HepG2 (cell line): ENCODE data around the gene HSF4. TPM values are rescaled to one million over a fixed set of nuclear protein-coding genes. Genes with fewer than 3 reads are reported as not detected.

Experiments
- ADNP ChIP-seq: sonication (generic); formaldehyde crosslinking; IDR thresholded peaks from 2 replicates; pipeline ENCODE4 v1.4.0; 2020; ENCODE audit warnings: missing genetic modification reagents
- CBX5 ChIP-seq: sonication (generic); formaldehyde crosslinking; IDR thresholded peaks from 2 replicates; pipeline ENCODE4 v1.4.0; 2020; ENCODE audit warnings: missing genetic modification reagents, borderline replicate concordance
- E2F2 ChIP-seq: sonication (generic); formaldehyde crosslinking; IDR thresholded peaks from 2 replicates; pipeline ENCODE4 v1.4.0; 2020; ENCODE audit warnings: missing genetic modification reagents, borderline replicate concordance
- GATA4 ChIP-seq: sonication (generic); IDR thresholded peaks from 2 replicates; pipeline ENCODE4 v1.6.1; 2016; ENCODE audit warnings: antibody characterized with exemption, low read depth, borderline replicate concordance
- HES4 ChIP-seq: sonication (generic); formaldehyde crosslinking; IDR thresholded peaks from 2 replicates; pipeline ENCODE4 v1.9.0; 2021; ENCODE audit warnings: mild to moderate bottlenecking, missing genetic modification reagents, borderline replicate concordance
- JARID2 ChIP-seq: sonication (generic); formaldehyde crosslinking; IDR thresholded peaks from 2 replicates; pipeline ENCODE4 v1.8.1; 2023; ENCODE audit warnings: missing genetic modification reagents, inconsistent platforms; ENCODE audit not compliant: insufficient replicate concordance
- MLXIP ChIP-seq: sonication (generic); formaldehyde crosslinking; IDR thresholded peaks from 2 replicates; pipeline ENCODE4 v1.9.0; 2021; ENCODE audit warnings: missing genetic modification reagents, borderline replicate concordance
- NFYC ChIP-seq: IDR thresholded peaks from 2 replicates; pipeline ENCODE4 v1.6.1; 2016; ENCODE audit warnings: missing genetic modification reagents, missing compliant biosample characterization
- PLSCR1 ChIP-seq: sonication (generic); formaldehyde crosslinking; IDR thresholded peaks from 2 replicates; pipeline ENCODE4 v1.5.0; 2020; ENCODE audit warnings: missing genetic modification reagents, mild to moderate bottlenecking, borderline replicate concordance
- POLR2G ChIP-seq: fragments of 200-400 bp; formaldehyde crosslinking; IDR thresholded peaks from 2 replicates; pipeline ENCODE4 v1.6.1; 2018; ENCODE audit warnings: mild to moderate bottlenecking, low read depth, low read length, moderate library complexity
- SALL1 ChIP-seq: sonication (generic); formaldehyde crosslinking; IDR thresholded peaks from 2 replicates; pipeline ENCODE4 v1.8.0; 2022; ENCODE audit warnings: mild to moderate bottlenecking, missing genetic modification reagents
- SETDB1 ChIP-seq: sonication (generic); formaldehyde crosslinking; IDR thresholded peaks from 2 replicates; pipeline ENCODE4 v1.5.1; 2020; ENCODE audit warnings: missing genetic modification reagents, mild to moderate bottlenecking, borderline replicate concordance
- STAG1 ChIP-seq: sonication (generic); formaldehyde crosslinking; IDR thresholded peaks from 2 replicates; pipeline ENCODE4 v1.4.0; 2020; ENCODE audit warnings: missing genetic modification reagents
- UBTF ChIP-seq: sonication (generic); formaldehyde crosslinking; IDR thresholded peaks from 2 replicates; pipeline ENCODE4 v1.4.0; 2020; ENCODE audit warnings: mild to moderate bottlenecking, missing genetic modification reagents
- ZBTB1 ChIP-seq: sonication (generic); formaldehyde crosslinking; IDR thresholded peaks from 2 replicates; pipeline ENCODE4 v1.4.0; 2020; ENCODE audit warnings: missing genetic modification reagents, borderline replicate concordance
- ZBTB38 ChIP-seq: sonication (generic); formaldehyde crosslinking; IDR thresholded peaks from 2 replicates; pipeline ENCODE4 v1.5.1; 2020; ENCODE audit warnings: mild to moderate bottlenecking, missing genetic modification reagents
- ZMAT5 ChIP-seq: sonication (generic); formaldehyde crosslinking; IDR thresholded peaks from 2 replicates; pipeline ENCODE4 v1.5.0; 2020; ENCODE audit warnings: mild to moderate bottlenecking, low read depth, missing genetic modification reagents, borderline replicate concordance
- ZNF10 ChIP-seq: sonication (generic); formaldehyde crosslinking; IDR thresholded peaks from 2 replicates; pipeline ENCODE4 v1.4.0; 2020; ENCODE audit warnings: mild to moderate bottlenecking, low read depth, missing genetic modification reagents, borderline replicate concordance
- ZNF414 ChIP-seq: sonication (generic); formaldehyde crosslinking; IDR thresholded peaks from 2 replicates; pipeline ENCODE4 v1.5.0; 2020; ENCODE audit warnings: missing genetic modification reagents
- ZNF780A ChIP-seq: sonication (generic); formaldehyde crosslinking; IDR thresholded peaks from 2 replicates; pipeline ENCODE4 v1.8.0; 2022; ENCODE audit warnings: mild to moderate bottlenecking, missing genetic modification reagents, moderate library complexity
- ZNF883 ChIP-seq: sonication (generic); formaldehyde crosslinking; IDR thresholded peaks from 2 replicates; pipeline ENCODE4 v1.5.1; 2020; ENCODE audit warnings: mild to moderate bottlenecking, missing genetic modification reagents; ENCODE audit errors: not compliant biosample characterization
- polyA plus RNA-seq, 8 experiments: library from polyadenylated mRNA; depleted of rRNA in 3 of 8; stranded (reverse) in 7 of 8; unstranded in 1 of 8; fragments of >200 nt; fragmentation: Illumina TruSeq in 4 of 8; extraction: Trizol in 4 of 8; gene quantifications; 2 replicates each; pipeline versions ENCODE4 v1.2.1 to v1.2.3, GENCODE V29; 2011 to 2016; ENCODE audit warnings: low read depth in 4 of 8, missing spikeins in 1 of 8, mixed read lengths in 1 of 8; ENCODE audit not compliant: insufficient read depth in 1 of 8
- total RNA-seq, 5 experiments: library from RNA; depleted of rRNA; stranded (reverse); fragments of >200 nt; fragmentation: Illumina TruSeq; extraction: Trizol; gene quantifications; 2 replicates each; pipeline ENCODE4 v1.2.3, GENCODE V29; 2016; ENCODE audit warnings: low read depth in 1 of 5

HSF4 gene
- total and polyA plus RNA-seq, 2 of the 13 experiments (the other 11 are each of a cell fraction or from before 2014, with no cell fraction given) = 3.5 to 16.9 TPM

GRCh38 chr16:67170949-67171649 is 6.6 kb downstream of the HSF4 start (continued):
- TF ChIP-seq E2F2 (CRISPR knock-in tag) = no peak; the same call in 1 of the 2 replicates
- TF ChIP-seq GATA4 = no peak
- no peak for TF ChIP-seq POLR2G
- no peak for TF ChIP-seq ZNF780A (CRISPR knock-in tag)
- TF ChIP-seq SETDB1 (CRISPR knock-in tag) = no peak
- TF ChIP-seq PLSCR1 = no peak
- no peak for TF ChIP-seq ZBTB1 (CRISPR knock-in tag)
- TF ChIP-seq JARID2 (CRISPR knock-in tag) = no peak
- peak; percentile 52 for TF ChIP-seq SALL1 (CRISPR knock-in tag)
- TF ChIP-seq STAG1 (CRISPR knock-in tag) = no peak
- TF ChIP-seq ZNF414 (CRISPR knock-in tag) = no peak; the same call in 1 of the 2 replicates
- TF ChIP-seq ZBTB38 (CRISPR knock-in tag) = 0 out of 2 replicates have a peak, but pooled peaks have one; percentile 18
- no peak for TF ChIP-seq ADNP
- TF ChIP-seq ZNF883 (CRISPR knock-in tag) = no peak
- TF ChIP-seq ZMAT5 = no peak
- TF ChIP-seq HES4 (CRISPR knock-in tag) = no peak
- TF ChIP-seq UBTF (CRISPR knock-in tag) = no peak; the same call in 1 of the 2 replicates
- peak; percentile 2 for TF ChIP-seq NFYC
- TF ChIP-seq ZNF10 = no peak
- TF ChIP-seq CBX5 (CRISPR knock-in tag) = no peak
- TF ChIP-seq MLXIP (CRISPR knock-in tag) = no peak
